NCI-H1436 (cell line): ENCODE measurements around the gene COL6A2.
"Not testable (repeated sequence)": the region's sequence is repeated elsewhere in the genome, so short reads cannot be mapped to it uniquely, and the experiment has no call there.

Experiments
- DNase-seq: peaks from one replicate; lab custom pipeline; 2025; lab: John Stamatoyannopoulos, UW

The COL6A2 gene

GRCh38 chr21:46176443-46177129 is 78.7 kb downstream of the COL6A2 start:
- DNase-seq, result not testable (repeated sequence)

- no peak for DNase-seq
Measured at GRCh38 chr21:46178961-46179360, 81.0 kb downstream of the COL6A2 start.
